GM10266 (cell line): ENCODE measurements around the gene KRTAP10-2.

Source experiments
- DNase-seq: peaks from one replicate; pipeline ENCODE4 v3.0.0; 2012; ENCODE audit errors: extremely low spot score
- CTCF ChIP-seq: IDR thresholded peaks from 2 replicates; pipeline ENCODE4 v1.5.1; 2012; ENCODE audit warnings: mild to moderate bottlenecking, low read depth; ENCODE audit not compliant: control insufficient read depth, insufficient read depth; ENCODE audit errors: missing control alignments

The KRTAP10-2 gene

GRCh38 chr21:44532712-44533111, 18.6 kb downstream of the KRTAP10-2 start:
- no peak for DNase-seq
- TF ChIP-seq CTCF: no peak

- no peak for TF ChIP-seq CTCF
- no peak for DNase-seq
Measured at GRCh38 chr21:44531606-44532564, 19.4 kb downstream of the KRTAP10-2 start.

- TF ChIP-seq CTCF: no peak
- DNase-seq: no peak
Measured at GRCh38 chr21:44530903-44531605, 20.3 kb downstream of the KRTAP10-2 start.

- DNase-seq: no peak
- TF ChIP-seq CTCF: no peak
Measured at GRCh38 chr21:44530221-44530902, 20.9 kb downstream of the KRTAP10-2 start.

- TF ChIP-seq CTCF: no peak
- no peak for DNase-seq
Measured at GRCh38 chr21:44529503-44530125, 21.7 kb downstream of the KRTAP10-2 start.

- no peak for TF ChIP-seq CTCF
- DNase-seq: no peak
Measured at GRCh38 chr21:44529011-44529421, 22.3 kb downstream of the KRTAP10-2 start.
